WTC11 (cell line): ENCODE data around the gene PTPRF. TPM values are rescaled to one million over a fixed set of nuclear protein-coding genes. Genes with fewer than 3 reads are reported as not detected.
A peak's percentile ranks its signal among the peaks of the same experiment; 100 is the strongest.

Experiments used
- ATAC-seq: fragments of 200-7000 bp; cut with Tn5 transposase; 2 replicates; pipeline ENCODE4 v1.10.0; 2021; ENCODE audit warnings: mild to moderate bottlenecking, moderate library complexity
- CTCF ChIA-PET: fragments of 300-600 bp; sonication (Branson Sonifier 250); formaldehyde crosslinking; loops from one replicate; lab custom pipeline; 2021; ENCODE audit warnings: antibody characterized with exemption; lab: Charles Lee
- POLR2A ChIA-PET: fragments of 350-600 bp; sonication (Branson Sonifier 250); formaldehyde crosslinking; loops from one replicate; lab custom pipeline; 2021; ENCODE audit warnings: antibody characterized with exemption; lab: Charles Lee
- DNase-seq: peaks from one replicate; pipeline ENCODE4 v3.0.0; 2021; ENCODE audit warnings: low spot score
- H3K27ac Mint-ChIP-seq: 2 replicates; pipeline ENCODE4 v1.8.0; 2021; ENCODE audit warnings: mixed read lengths
- H3K27me3 Mint-ChIP-seq: 2 replicates; pipeline ENCODE4 v1.8.0; 2021; ENCODE audit warnings: low read depth, mild to moderate bottlenecking, moderate library complexity, mixed read lengths
- H3K36me3 Mint-ChIP-seq: 2 replicates; pipeline ENCODE4 v1.8.0; 2021; ENCODE audit warnings: mixed read lengths
- H3K4me1 Mint-ChIP-seq: 2 replicates; pipeline ENCODE4 v1.8.0; 2022; ENCODE audit warnings: mixed read lengths
- H3K4me3 Mint-ChIP-seq: 2 replicates; pipeline ENCODE4 v1.8.0; 2021; ENCODE audit warnings: mild to moderate bottlenecking, moderate library complexity, mixed read lengths
- H3K9me3 Mint-ChIP-seq: 2 replicates; pipeline ENCODE4 v1.8.0; 2021; ENCODE audit warnings: mixed read lengths
- CREB1 ChIP-seq: sonication (generic); formaldehyde crosslinking; IDR thresholded peaks from 2 replicates; pipeline ENCODE4 v1.8.0; 2023; ENCODE audit warnings: mild to moderate bottlenecking, missing genetic modification reagents
- ELF4 ChIP-seq: sonication (generic); formaldehyde crosslinking; IDR thresholded peaks from 2 replicates; pipeline ENCODE4 v1.8.1; 2022; ENCODE audit warnings: low read depth, mild to moderate bottlenecking, moderate library complexity, missing genetic modification reagents
- ETV6 ChIP-seq: sonication (generic); formaldehyde crosslinking; IDR thresholded peaks from 2 replicates; pipeline ENCODE4 v1.8.1; 2022; ENCODE audit warnings: mild to moderate bottlenecking, missing genetic modification reagents
- FOXK1 ChIP-seq: sonication (generic); formaldehyde crosslinking; IDR thresholded peaks from 2 replicates; pipeline ENCODE4 v1.8.0; 2022; ENCODE audit warnings: mild to moderate bottlenecking, moderate library complexity, missing genetic modification reagents
- FOXP1 ChIP-seq: sonication (generic); formaldehyde crosslinking; IDR thresholded peaks from 2 replicates; pipeline ENCODE4 v1.8.0; 2022; ENCODE audit warnings: missing genetic modification reagents, mild to moderate bottlenecking, moderate library complexity, borderline replicate concordance
- GRHL2 ChIP-seq: fragments of 250-450 bp; sonication (Bioruptor Pico); IDR thresholded peaks from 2 replicates; pipeline ENCODE4 v1.8.0; 2022; ENCODE audit warnings: mild to moderate bottlenecking, moderate library complexity; ENCODE audit not compliant: insufficient replicate concordance, severe bottlenecking
- GTF2I ChIP-seq: fragments of 250-450 bp; sonication (Bioruptor Pico); conservative IDR thresholded peaks from 2 replicates; pipeline ENCODE4 v1.4.0; 2021; ENCODE audit warnings: mild to moderate bottlenecking
- HMGA2 ChIP-seq: fragments of 250-450 bp; sonication (Bioruptor Pico); IDR thresholded peaks from 2 replicates; pipeline ENCODE4 v1.4.0; 2021; ENCODE audit warnings: mild to moderate bottlenecking, moderate library complexity
- JAZF1 ChIP-seq: fragments of 250-450 bp; sonication (Bioruptor Pico); IDR thresholded peaks from 2 replicates; pipeline ENCODE4 v1.9.0; 2021; ENCODE audit warnings: moderate library complexity, mild to moderate bottlenecking, inconsistent platforms
- JUN ChIP-seq: sonication (generic); formaldehyde crosslinking; IDR thresholded peaks from 2 replicates; pipeline ENCODE4 v1.8.0; 2023; ENCODE audit warnings: mild to moderate bottlenecking, missing genetic modification reagents
- NR2C2 ChIP-seq: sonication (generic); formaldehyde crosslinking; IDR thresholded peaks from 2 replicates; pipeline ENCODE4 v1.8.0; 2022; ENCODE audit warnings: mild to moderate bottlenecking, missing genetic modification reagents
- PRRX2 ChIP-seq: fragments of 250-450 bp; sonication (Bioruptor Pico); IDR thresholded peaks from 2 replicates; pipeline ENCODE4 v1.8.0; 2021; ENCODE audit warnings: mild to moderate bottlenecking
- RELA ChIP-seq: sonication (generic); formaldehyde crosslinking; IDR thresholded peaks from 2 replicates; pipeline ENCODE4 v1.8.1; 2022; ENCODE audit warnings: missing genetic modification reagents, mild to moderate bottlenecking, borderline replicate concordance
- SMAD3 ChIP-seq: sonication (generic); formaldehyde crosslinking; IDR thresholded peaks from 2 replicates; pipeline ENCODE4 v1.8.0; 2022; ENCODE audit warnings: missing genetic modification reagents, mild to moderate bottlenecking, borderline replicate concordance
- SMAD4 ChIP-seq: sonication (generic); formaldehyde crosslinking; IDR thresholded peaks from 2 replicates; pipeline ENCODE4 v1.8.0; 2022; ENCODE audit warnings: mild to moderate bottlenecking, missing genetic modification reagents
- STAT6 ChIP-seq: sonication (generic); formaldehyde crosslinking; conservative IDR thresholded peaks from 2 replicates; pipeline ENCODE4 v1.8.1; 2023; ENCODE audit warnings: mild to moderate bottlenecking, low read depth, missing genetic modification reagents, moderate library complexity
- TEAD1 ChIP-seq: sonication (generic); formaldehyde crosslinking; IDR thresholded peaks from 2 replicates; pipeline ENCODE4 v1.8.0; 2022; ENCODE audit warnings: mild to moderate bottlenecking, missing genetic modification reagents
- ZBTB43 ChIP-seq: sonication (generic); formaldehyde crosslinking; IDR thresholded peaks from 2 replicates; pipeline ENCODE4 v1.8.1; 2023; ENCODE audit warnings: mild to moderate bottlenecking, missing genetic modification reagents
- ZNF121 ChIP-seq: sonication (generic); formaldehyde crosslinking; IDR thresholded peaks from 2 replicates; pipeline ENCODE4 v1.8.0; 2023; ENCODE audit warnings: missing genetic modification reagents
- ZNF138 ChIP-seq: sonication (generic); formaldehyde crosslinking; conservative IDR thresholded peaks from 2 replicates; pipeline ENCODE4 v1.8.1; 2022; ENCODE audit warnings: mild to moderate bottlenecking, moderate library complexity, missing genetic modification reagents
- ZNF219 ChIP-seq: sonication (generic); formaldehyde crosslinking; IDR thresholded peaks from 2 replicates; pipeline ENCODE4 v1.8.0; 2023; ENCODE audit warnings: missing genetic modification reagents, mild to moderate bottlenecking, borderline replicate concordance
- ZNF317 ChIP-seq: sonication (generic); formaldehyde crosslinking; IDR thresholded peaks from 2 replicates; pipeline ENCODE4 v1.8.1; 2023; ENCODE audit warnings: low read depth, mild to moderate bottlenecking, moderate library complexity, missing genetic modification reagents, borderline replicate concordance
- ZNF423 ChIP-seq: fragments of 250-450 bp; sonication (Bioruptor Pico); IDR thresholded peaks from 2 replicates; pipeline ENCODE4 v2.1.2; 2022; ENCODE audit warnings: mild to moderate bottlenecking, moderate library complexity
- total RNA-seq: library from RNA; stranded (reverse); gene quantifications from 3 replicates; pipeline ENCODE4 v1.2.3, GENCODE V29; 2021

Gene PTPRF
- total RNA-seq, 1 experiment from 2014 or later: 248 TPM

- TF ChIP-seq JUN (CRISPR knock-in tag) (no peak), CREB1 (CRISPR knock-in tag) (no peak), ELF4 (no peak), FOXP1 (CRISPR knock-in tag) (no peak), ZNF121 (CRISPR knock-in tag) (no peak), HMGA2 (CRISPR knock-in tag) (no peak), ZBTB43 (CRISPR knock-in tag) (no peak), PRRX2 (no peak), GRHL2 (CRISPR knock-in tag) (no peak)
Observed at GRCh38 chr1:43610339-43610738, 79.7 kb downstream of the PTPRF start (continued).

- no peaks in the 10 kb centered on the region for H3K4me1 Mint-ChIP-seq
- ChIA-PET CTCF (no interaction called here), POLR2A (no interaction called here)
- H3K27me3 Mint-ChIP-seq: no peaks in the 10 kb centered on the region
- H3K4me3 Mint-ChIP-seq: no peak overlapping the region
- peak overlapping the region; percentile 71 for H3K27ac Mint-ChIP-seq
- DNase-seq: no peak
- TF ChIP-seq PRRX2: no peak
- no peak for TF ChIP-seq ZNF423 (CRISPR knock-in tag)
- no peak for TF ChIP-seq ZNF138 (CRISPR knock-in tag)
- TF ChIP-seq SMAD4: no peak
- no peak for TF ChIP-seq ZNF219 (CRISPR knock-in tag)
- TF ChIP-seq RELA (CRISPR knock-in tag): no peak
- TF ChIP-seq JAZF1 (CRISPR knock-in tag): no peak
- no peak for TF ChIP-seq SMAD3 (CRISPR knock-in tag)
- no peak for TF ChIP-seq ETV6 (CRISPR knock-in tag)
- TF ChIP-seq GTF2I: no peak
- TF ChIP-seq STAT6 (CRISPR knock-in tag): no peak
- H3K36me3 Mint-ChIP-seq: peaks cover 58% of the 10 kb centered on the region
- no peak for ATAC-seq
- H3K9me3 Mint-ChIP-seq: no peaks in the 10 kb centered on the region
Observed at GRCh38 chr1:43611950-43612349, 81.3 kb downstream of the PTPRF start.

- Mint-ChIP-seq H3K4me1 (no peaks in the 10 kb centered on the region), H3K4me3 (no peak overlapping the region), H3K36me3 (peaks cover 54% of the 10 kb centered on the region), H3K27me3 (no peaks in the 10 kb centered on the region), H3K27ac (no peak overlapping the region; the same call in 1 of the 2 replicates), H3K9me3 (no peaks in the 10 kb centered on the region)
- DNase-seq (no peak), ATAC-seq (no peak)
- TF ChIP-seq FOXK1 (CRISPR knock-in tag) (no peak), ZNF219 (CRISPR knock-in tag) (no peak), TEAD1 (CRISPR knock-in tag) (no peak), NR2C2 (no peak), ZNF317 (CRISPR knock-in tag) (no peak), ZNF121 (CRISPR knock-in tag) (no peak)
- CTCF ChIA-PET: no interaction called here
- POLR2A ChIA-PET: no interaction called here
Observed at GRCh38 chr1:43612406-43612805, 81.7 kb downstream of the PTPRF start.
